SK-N-SH (cell line): ENCODE data around the gene JAZF1. TPM values are rescaled to one million over a fixed set of nuclear protein-coding genes. Genes with fewer than 3 reads are reported as not detected.

Experiments
- CTCF ChIA-PET: fragments of 300-600, 350-600 bp; formaldehyde crosslinking; extraction: SDS; loops from one replicate; lab custom pipeline; 2021; lab: Yijun Ruan, JAX
- POLR2A ChIA-PET: fragments of 350-600 bp; sonication (Branson Sonifier 250); formaldehyde crosslinking; extraction: SDS; loops from one replicate; lab custom pipeline; 2020; ENCODE audit warnings: antibody characterized with exemption, inconsistent platforms; lab: Yijun Ruan, JAX
- DNase-seq: peaks from one replicate; pipeline ENCODE4 v3.0.0; 2012
- H2AFZ ChIP-seq: fragments of 200-600 bp; sonication (generic); 2 replicates; pipeline ENCODE4 v1.8.1; 2016; ENCODE audit warnings: antibody characterized with exemption, mild to moderate bottlenecking, low read depth
- H3F3A ChIP-seq: fragments of 200-600 bp; sonication (generic); replicated peaks from 2 replicates; pipeline ENCODE3; 2016; ENCODE audit warnings: antibody characterized with exemption, mild to moderate bottlenecking; ENCODE audit not compliant: insufficient read depth
- H3K27ac ChIP-seq, 2 experiments: fragments of 200-500 bp in 1 of 2; fragments of 200-600 bp in 1 of 2; sonication (Bioruptor generic) in 1 of 2; sonication (generic), shearing (Covaris generic) in 1 of 2; 2 replicates each; pipeline versions ENCODE4 v1.5.1 to v1.6.1; 2014 to 2016; ENCODE audit warnings: low read depth in 2 of 2, inconsistent platforms in 1 of 2, low read length in 1 of 2, mild to moderate bottlenecking in 1 of 2, mixed read lengths in 1 of 2
- H3K27me3 ChIP-seq: fragments of 200-600 bp; sonication (generic), shearing (Covaris generic); 2 replicates; pipeline ENCODE4 v1.6.1; 2016; ENCODE audit warnings: mixed run types; ENCODE audit not compliant: insufficient read depth
- H3K36me3 ChIP-seq, 2 experiments: fragments of 200-500 bp in 1 of 2; fragments of 200-600 bp in 1 of 2; sonication (Bioruptor generic) in 1 of 2; sonication (generic) in 1 of 2; replicated peaks in 1 of 2; 2 replicates each; pipeline versions ENCODE3 to v1.5.1; 2014 to 2016; ENCODE audit warnings: low read length in 1 of 2, mild to moderate bottlenecking in 1 of 2; ENCODE audit not compliant: insufficient read depth in 2 of 2, control insufficient read depth in 1 of 2
- H3K4me1 ChIP-seq, 2 experiments: fragments of 200-500 bp in 1 of 2; fragments of 200-600 bp in 1 of 2; sonication (Bioruptor generic) in 1 of 2; sonication (generic), shearing (Covaris generic) in 1 of 2; 2 replicates each; pipeline versions ENCODE4 v1.5.1 to v1.6.1; 2014 to 2016; ENCODE audit warnings: low read depth in 1 of 2, low read length in 1 of 2, mixed run types in 1 of 2; ENCODE audit not compliant: insufficient read depth in 2 of 2, control insufficient read depth in 1 of 2
- H3K4me2 ChIP-seq: fragments of 200-600 bp; sonication (generic), shearing (Covaris generic); 2 replicates; pipeline ENCODE4 v1.6.1; 2017; ENCODE audit warnings: mixed run types
- H3K4me3 ChIP-seq, 2 experiments: fragments of 200-500 bp in 1 of 2; fragments of 200-600 bp in 1 of 2; sonication (Bioruptor generic) in 1 of 2; sonication (generic), shearing (Covaris generic) in 1 of 2; 2 replicates each; pipeline versions ENCODE4 v1.5.1 to v1.8.1; 2014 to 2016; ENCODE audit warnings: low read depth in 2 of 2, inconsistent platforms in 1 of 2, low read length in 1 of 2, mild to moderate bottlenecking in 1 of 2, mixed read lengths in 1 of 2, moderate library complexity in 1 of 2
- H3K79me2 ChIP-seq: fragments of 200-600 bp; sonication (generic); 2 replicates; pipeline ENCODE4 v1.8.1; 2017; ENCODE audit warnings: mild to moderate bottlenecking; ENCODE audit not compliant: insufficient read depth
- H3K9ac ChIP-seq: fragments of 200-600 bp; sonication (generic); 2 replicates; pipeline ENCODE4 v1.6.1; 2017; ENCODE audit warnings: mixed run types
- H3K9me2 ChIP-seq: fragments of 200-600 bp; sonication (generic); 2 replicates; pipeline ENCODE4 v1.6.1; 2017; ENCODE audit warnings: mixed run types
- H3K9me3 ChIP-seq: fragments of 200-600 bp; sonication (generic); 2 replicates; pipeline ENCODE4 v1.6.1; 2017; ENCODE audit warnings: mixed run types, mild to moderate bottlenecking, moderate library complexity
- H4K20me1 ChIP-seq: fragments of 200-600 bp; sonication (generic); 2 replicates; pipeline ENCODE4 v1.6.1; 2017; ENCODE audit warnings: mild to moderate bottlenecking, mixed run types; ENCODE audit not compliant: insufficient read depth
- CHD2 ChIP-seq: fragments of 150-350 bp; IDR thresholded peaks from 2 replicates; pipeline ENCODE4 v1.6.1; 2018; ENCODE audit warnings: low read length; ENCODE audit not compliant: partially characterized antibody
- ELF1 ChIP-seq: IDR thresholded peaks from 2 replicates; pipeline ENCODE4 v1.4.0; 2012
- EP300 ChIP-seq, 2 experiments: IDR thresholded peaks; 2 replicates each; pipeline versions ENCODE4 v1.4.0 to v1.6.1; 2012; ENCODE audit warnings: borderline replicate concordance in 1 of 2, low read depth in 1 of 2, low read length in 1 of 2
- EZH2phosphoT487 ChIP-seq: fragments of 200-600 bp; sonication (generic); IDR thresholded peaks from 2 replicates; pipeline ENCODE4 v1.6.1; 2017; ENCODE audit warnings: low read depth, mixed run types, mild to moderate bottlenecking, antibody characterized with exemption, moderate library complexity, borderline replicate concordance
- FOSL2 ChIP-seq: IDR thresholded peaks from 2 replicates; pipeline ENCODE4 v1.4.0; 2012; ENCODE audit warnings: low read depth, mild to moderate bottlenecking, moderate library complexity, borderline replicate concordance
- FOXJ3 ChIP-seq: sonication (generic); formaldehyde crosslinking; IDR thresholded peaks from 2 replicates; pipeline ENCODE4 v1.5.1; 2020; ENCODE audit warnings: mild to moderate bottlenecking, missing genetic modification reagents
- GABPA ChIP-seq: IDR thresholded peaks from 2 replicates; pipeline ENCODE4 v1.4.0; 2012; ENCODE audit warnings: low read depth, mild to moderate bottlenecking
- IRF3 ChIP-seq: fragments of 150-350 bp; IDR thresholded peaks from 2 replicates; pipeline ENCODE4 v1.6.1; 2016; ENCODE audit warnings: mild to moderate bottlenecking, low read depth, low read length
- MEF2A ChIP-seq: IDR thresholded peaks from 2 replicates; pipeline ENCODE4 v1.4.0; 2012; ENCODE audit warnings: low read depth, borderline replicate concordance
- MXI1 ChIP-seq: IDR thresholded peaks from 2 replicates; pipeline ENCODE4 v1.6.1; 2012; ENCODE audit warnings: mild to moderate bottlenecking, low read depth, low read length, improper control_type of control experiment
- NFIC ChIP-seq: IDR thresholded peaks from 2 replicates; pipeline ENCODE4 v1.4.0; 2012; ENCODE audit warnings: borderline replicate concordance
- NRF1 ChIP-seq: IDR thresholded peaks from 2 replicates; pipeline ENCODE4 v1.6.1; 2012; ENCODE audit warnings: low read depth, mild to moderate bottlenecking, low read length
- PBX3 ChIP-seq: IDR thresholded peaks from 2 replicates; pipeline ENCODE4; 2012
- POLR2AphosphoS5 ChIP-seq: IDR thresholded peaks from 2 replicates; pipeline ENCODE4 v1.6.1; 2012; ENCODE audit warnings: low read depth, low read length
- RCOR1 ChIP-seq: fragments of 150-350 bp; IDR thresholded peaks from 2 replicates; pipeline ENCODE4 v1.6.1; 2017; ENCODE audit warnings: antibody characterized with exemption, low read length
- RXRA ChIP-seq: IDR thresholded peaks from 2 replicates; pipeline ENCODE4 v1.4.0; 2012; ENCODE audit warnings: low read depth, mild to moderate bottlenecking, borderline replicate concordance
- SIN3A ChIP-seq: IDR thresholded peaks from 2 replicates; pipeline ENCODE4 v1.6.1; 2012; ENCODE audit warnings: low read depth, mild to moderate bottlenecking, low read length, moderate library complexity, borderline replicate concordance
- SMC3 ChIP-seq: IDR thresholded peaks from 2 replicates; pipeline ENCODE4 v1.6.1; 2012; ENCODE audit warnings: low read depth, low read length, improper control_type of control experiment
- TCF12 ChIP-seq: IDR thresholded peaks from 2 replicates; pipeline ENCODE4 v1.4.0; 2012
- TEAD4 ChIP-seq: IDR thresholded peaks from 2 replicates; pipeline ENCODE4 v1.4.0; 2012; ENCODE audit warnings: mild to moderate bottlenecking, borderline replicate concordance; ENCODE audit not compliant: insufficient read depth
- YY1 ChIP-seq: IDR thresholded peaks from 2 replicates; pipeline ENCODE4 v1.4.0; 2012; ENCODE audit warnings: low read depth, mild to moderate bottlenecking
- whole genome bisulfite sequencing: methylation state at CpG from one replicate; pipeline ENCODE4 v1.1.6; 2017; ENCODE audit warnings: low lambda C conversion rate; 5-methylcytosine and 5-hydroxymethylcytosine counted together
- polyA plus RNA-seq, 3 experiments: library from polyadenylated mRNA; depleted of rRNA; stranded (reverse); fragments of >200 nt; gene quantifications; 2 replicates each; pipeline ENCODE4 v1.2.3, GENCODE V29; 2012
- TF ChIP-seq, protein P1 (sequence below): IDR thresholded peaks from 2 replicates; pipeline ENCODE4 v1.6.1; 2012; ENCODE audit warnings: mild to moderate bottlenecking, low read depth, low read length, moderate library complexity
- TF ChIP-seq, protein P2 (sequence below): IDR thresholded peaks from 2 replicates; pipeline ENCODE4 v1.4.0; 2012; ENCODE audit warnings: low read depth
- TF ChIP-seq, protein P3 (sequence below): IDR thresholded peaks from 2 replicates; pipeline ENCODE4 v1.4.0; 2012; ENCODE audit warnings: low read depth, borderline replicate concordance

The JAZF1 gene
- polyA plus RNA-seq, 1 of the 3 experiments (the other 2 are of a cell fraction): 1.7 TPM

GRCh38 chr7:28076423-28077200 lies 104.0 kb downstream of the JAZF1 start:
- Histone ChIP-seq H2AFZ (peak overlapping the region; percentile 12; the same call in 1 of the 2 replicates), H3K27me3 (no peaks in the 10 kb centered on the region), H4K20me1 (no peaks in the 10 kb centered on the region), H3K79me2 (no peaks in the 10 kb centered on the region), H3K27ac (peak overlapping the region; percentile 69 to 96), H3K4me2 (peak overlapping the region; percentile 68), H3K9me3 (no peaks in the 10 kb centered on the region), H3F3A (peaks cover 22% of the 10 kb centered on the region), H3K9me2 (no peaks in the 10 kb centered on the region), H3K9ac (no peak overlapping the region; the same call in 1 of the 2 replicates), H3K4me1 (peaks cover 13 to 44% of the 10 kb centered on the region in 2 experiments), H3K36me3 (no peaks in the 10 kb centered on the region), H3K4me3 (peak overlapping the region; percentile 35 to 41; a peak in 3 of 4 replicates)
- CTCF ChIA-PET: interaction anchor here (0.6 to 31.3 kb wide), 23 partner anchors 11 to 866 kb away, joined by 3 to 828 read pairs (median 5); no protein-coding TSS in a partner anchor
- DNase-seq: peak; percentile 44
- WGBS: 6% methylated on average over 11 of the region's 11 CpGs
- POLR2A ChIA-PET: no interaction called here
- TF ChIP-seq RXRA (no peak), ELF1 (no peak), GABPA (no peak), EP300 (IDR thresholded peaks at IDR 0.05; ENCODE audit: borderline replicate concordance in 1 of 2, low read depth in 1 of 2, low read length in 1 of 2) (peak; percentile 81 to 87), CHD2 (no peak), IRF3 (no peak), TCF12 (peak; percentile 98), PBX3 (peak; percentile 96), NRF1 (no peak), POLR2AphosphoS5 (peak; percentile 71), YY1 (no peak; the same call in 1 of the 2 replicates), SMC3 (no peak), FOSL2 (0 out of 2 replicates have a peak, but pooled peaks have one; percentile 1), NFIC (peak; percentile 77; the same call in 1 of the 2 replicates), TEAD4 (peak; percentile 45; the same call in 1 of the 2 replicates), SIN3A (peak; percentile 81; the same call in 1 of the 2 replicates), EZH2phosphoT487 (no peak), FOXJ3 (no peak), MXI1 (0 out of 2 replicates have a peak, but pooled peaks have one; percentile 29), MEF2A (peak; percentile 57), RCOR1 (no peak; the same call in 1 of the 2 replicates)
- TF ChIP-seq, protein P1, sequence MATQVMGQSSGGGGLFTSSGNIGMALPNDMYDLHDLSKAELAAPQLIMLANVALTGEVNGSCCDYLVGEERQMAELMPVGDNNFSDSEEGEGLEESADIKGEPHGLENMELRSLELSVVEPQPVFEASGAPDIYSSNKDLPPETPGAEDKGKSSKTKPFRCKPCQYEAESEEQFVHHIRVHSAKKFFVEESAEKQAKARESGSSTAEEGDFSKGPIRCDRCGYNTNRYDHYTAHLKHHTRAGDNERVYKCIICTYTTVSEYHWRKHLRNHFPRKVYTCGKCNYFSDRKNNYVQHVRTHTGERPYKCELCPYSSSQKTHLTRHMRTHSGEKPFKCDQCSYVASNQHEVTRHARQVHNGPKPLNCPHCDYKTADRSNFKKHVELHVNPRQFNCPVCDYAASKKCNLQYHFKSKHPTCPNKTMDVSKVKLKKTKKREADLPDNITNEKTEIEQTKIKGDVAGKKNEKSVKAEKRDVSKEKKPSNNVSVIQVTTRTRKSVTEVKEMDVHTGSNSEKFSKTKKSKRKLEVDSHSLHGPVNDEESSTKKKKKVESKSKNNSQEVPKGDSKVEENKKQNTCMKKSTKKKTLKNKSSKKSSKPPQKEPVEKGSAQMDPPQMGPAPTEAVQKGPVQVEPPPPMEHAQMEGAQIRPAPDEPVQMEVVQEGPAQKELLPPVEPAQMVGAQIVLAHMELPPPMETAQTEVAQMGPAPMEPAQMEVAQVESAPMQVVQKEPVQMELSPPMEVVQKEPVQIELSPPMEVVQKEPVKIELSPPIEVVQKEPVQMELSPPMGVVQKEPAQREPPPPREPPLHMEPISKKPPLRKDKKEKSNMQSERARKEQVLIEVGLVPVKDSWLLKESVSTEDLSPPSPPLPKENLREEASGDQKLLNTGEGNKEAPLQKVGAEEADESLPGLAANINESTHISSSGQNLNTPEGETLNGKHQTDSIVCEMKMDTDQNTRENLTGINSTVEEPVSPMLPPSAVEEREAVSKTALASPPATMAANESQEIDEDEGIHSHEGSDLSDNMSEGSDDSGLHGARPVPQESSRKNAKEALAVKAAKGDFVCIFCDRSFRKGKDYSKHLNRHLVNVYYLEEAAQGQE: no peak
- TF ChIP-seq, protein P2, sequence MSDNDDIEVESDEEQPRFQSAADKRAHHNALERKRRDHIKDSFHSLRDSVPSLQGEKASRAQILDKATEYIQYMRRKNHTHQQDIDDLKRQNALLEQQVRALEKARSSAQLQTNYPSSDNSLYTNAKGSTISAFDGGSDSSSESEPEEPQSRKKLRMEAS: no peak
- TF ChIP-seq, protein P3, sequence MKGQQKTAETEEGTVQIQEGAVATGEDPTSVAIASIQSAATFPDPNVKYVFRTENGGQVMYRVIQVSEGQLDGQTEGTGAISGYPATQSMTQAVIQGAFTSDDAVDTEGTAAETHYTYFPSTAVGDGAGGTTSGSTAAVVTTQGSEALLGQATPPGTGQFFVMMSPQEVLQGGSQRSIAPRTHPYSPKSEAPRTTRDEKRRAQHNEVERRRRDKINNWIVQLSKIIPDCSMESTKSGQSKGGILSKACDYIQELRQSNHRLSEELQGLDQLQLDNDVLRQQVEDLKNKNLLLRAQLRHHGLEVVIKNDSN: no peak
